GM21529 (cell line): ENCODE data around the gene ZNF423.

ENCODE experiments used
- ATAC-seq: cut with Tn5 transposase; IDR thresholded peaks from one replicate; pipeline ENCODE4 v1.9.1; 2021; ENCODE audit not compliant: unreplicated experiment

Gene ZNF423

GRCh38 chr16:49502136-49502881, 353.6 kb downstream of the ZNF423 start:
- ATAC-seq, result no peak

DNA sequence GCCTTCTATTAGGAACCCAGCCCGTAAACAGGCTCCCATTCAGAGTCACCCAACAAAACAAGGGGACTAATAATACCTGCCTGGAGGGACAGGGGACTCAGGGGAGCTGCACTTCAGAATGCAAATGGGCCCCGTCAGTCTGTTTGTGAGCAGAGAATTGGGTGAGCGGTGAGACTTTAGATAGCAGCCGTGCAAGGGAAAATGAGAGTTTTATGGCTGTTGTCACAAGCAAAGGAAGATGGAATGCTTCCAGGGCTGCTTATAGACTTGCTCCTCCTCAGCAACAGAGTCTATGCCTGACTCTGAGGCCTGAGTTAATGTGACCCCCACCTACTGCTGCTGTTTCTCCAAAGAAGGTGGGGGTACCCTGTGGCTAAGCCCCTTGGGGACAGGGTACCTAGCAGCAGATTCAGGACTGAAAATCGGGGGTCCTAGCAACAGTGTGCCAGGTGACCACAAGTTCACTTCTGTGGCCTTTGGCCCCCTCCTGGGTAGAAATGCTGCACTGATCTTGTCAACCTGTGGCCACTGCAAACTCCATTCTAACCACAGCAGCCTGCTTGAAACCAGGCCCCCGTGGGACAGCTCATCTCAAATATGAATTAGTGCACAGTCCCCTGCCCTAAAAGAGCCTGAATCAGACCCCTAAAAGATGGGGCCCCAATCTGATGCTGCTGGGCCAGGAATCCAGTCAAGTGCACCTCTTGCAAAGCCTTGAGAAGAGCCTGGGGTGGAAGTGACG, 355.9 kb downstream of the ZNF423 start:
- no peak for ATAC-seq

DNA sequence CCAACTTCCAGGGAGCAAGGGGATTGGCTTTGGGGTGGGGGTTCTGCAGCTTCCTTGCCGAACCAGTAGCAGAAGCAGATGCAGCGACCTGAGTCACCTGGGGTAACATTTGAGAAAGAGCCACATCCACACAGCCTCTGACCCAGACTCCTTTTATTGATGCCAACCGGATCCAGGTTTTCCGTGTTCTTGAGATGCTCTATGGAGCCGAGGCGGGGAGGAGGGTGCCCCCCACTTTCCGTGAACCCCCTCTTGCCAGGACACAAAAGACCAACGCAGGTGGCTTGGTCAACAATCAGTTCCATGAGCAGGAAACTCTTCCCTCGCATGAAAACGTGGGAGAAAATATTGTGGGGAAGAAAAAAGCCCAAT, 356.5 kb downstream of the ZNF423 start:
- ATAC-seq, result no peak

DNA sequence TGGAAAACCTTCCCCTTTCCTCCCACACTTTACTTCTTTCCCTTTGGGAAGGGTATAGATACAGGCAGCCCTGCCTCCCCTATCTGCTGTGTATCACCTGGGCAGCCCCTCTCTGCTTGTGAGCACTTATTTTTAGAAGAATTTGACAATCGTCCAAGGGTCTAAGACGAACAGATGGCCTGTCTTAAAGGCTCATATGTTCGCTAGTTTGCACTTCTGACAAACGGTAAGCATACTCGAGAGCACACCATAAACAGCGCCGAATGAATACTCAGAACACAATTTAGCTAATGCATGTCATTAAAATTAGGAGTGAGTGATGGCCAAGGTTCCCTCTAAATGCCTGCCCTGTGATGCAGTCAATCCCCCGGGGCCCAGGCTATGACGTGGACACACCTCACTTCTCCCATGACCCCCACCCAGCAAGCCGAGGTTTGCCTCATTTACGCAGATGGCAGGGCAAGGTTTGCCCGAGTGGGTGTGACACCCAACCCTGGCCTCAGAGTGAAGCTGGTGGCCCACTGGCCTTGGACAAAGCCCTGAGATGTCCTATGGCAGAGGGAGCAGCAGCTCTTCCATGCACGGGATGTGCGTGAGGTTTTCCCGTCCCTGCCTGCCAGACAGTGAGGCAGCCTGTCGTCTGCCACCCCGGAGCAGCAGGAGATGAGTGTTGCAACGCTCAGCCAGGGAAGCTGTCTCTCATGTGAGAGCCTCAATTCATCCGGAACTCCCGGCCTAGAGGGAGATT, 357.1 kb downstream of the ZNF423 start:
- no peak for ATAC-seq

GRCh38 chr16:49498264-49498663, 357.6 kb downstream of the ZNF423 start:
- no peak for ATAC-seq

DNA sequence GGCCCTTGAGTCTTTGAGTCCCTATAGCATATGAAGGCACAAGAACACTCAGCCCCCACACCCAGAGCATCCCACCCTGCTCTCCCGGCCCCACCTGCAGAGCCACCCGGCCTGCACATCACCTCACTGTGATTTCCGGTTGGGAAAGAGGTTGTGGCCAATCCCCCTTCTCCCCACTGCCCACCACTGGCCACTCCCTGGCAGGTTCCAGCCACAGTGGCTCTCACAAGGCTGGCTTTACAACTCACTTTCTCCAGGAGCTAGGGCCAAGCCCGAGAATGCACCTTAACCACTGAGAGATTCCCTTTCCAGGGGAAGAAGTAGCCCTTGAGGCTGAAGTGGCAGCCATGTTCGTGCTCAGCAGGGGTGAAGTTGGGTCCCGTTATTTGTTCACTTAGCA, 358.4 kb downstream of the ZNF423 start:
- ATAC-seq, result no peak

GRCh38 chr16:49496656-49497055, 359.3 kb downstream of the ZNF423 start:
- no peak for ATAC-seq

- no peak for ATAC-seq
Measured at GRCh38 chr16:49495596-49496355, 360.1 kb downstream of the ZNF423 start.

- no peak for ATAC-seq
Measured at GRCh38 chr16:49494891-49495566, 360.9 kb downstream of the ZNF423 start.

DNA sequence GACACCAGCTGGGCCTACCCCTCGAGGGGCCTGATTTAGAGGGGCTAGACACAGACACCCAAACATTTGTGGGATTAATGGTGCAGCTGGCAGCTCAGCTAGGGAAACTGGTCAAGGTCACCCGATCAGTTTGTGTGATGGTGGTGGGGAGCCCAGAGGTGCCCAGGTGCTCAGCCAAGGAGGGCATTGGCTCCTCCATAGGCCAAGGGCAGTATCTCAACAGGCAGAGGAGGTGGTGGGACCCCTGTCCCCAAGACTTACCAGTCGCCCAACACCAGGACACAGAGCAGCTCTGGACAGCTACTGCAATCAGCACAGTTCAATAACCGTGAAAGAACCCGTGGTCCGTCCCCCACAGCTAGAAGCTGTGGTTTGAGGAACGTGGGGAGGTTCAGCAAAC, 361.4 kb downstream of the ZNF423 start:
- no peak for ATAC-seq

DNA sequence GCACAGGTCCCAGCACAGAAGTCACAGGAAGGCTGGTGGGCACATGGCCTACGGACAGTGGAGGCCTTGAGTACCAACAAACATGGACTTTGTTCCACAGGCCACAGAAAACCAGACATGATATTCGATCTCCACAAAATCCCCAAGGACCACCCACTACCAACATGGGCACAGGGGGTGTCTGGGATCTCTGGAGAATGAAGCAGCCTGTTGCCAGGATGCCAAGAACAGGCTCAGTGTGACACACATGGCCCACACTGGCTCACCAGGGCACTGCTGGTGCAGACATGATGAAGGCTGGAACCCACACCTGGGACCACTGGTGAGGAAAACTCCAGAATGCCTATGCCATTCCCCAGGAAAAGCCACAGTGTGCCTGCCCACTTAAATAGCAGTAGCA, 362.1 kb downstream of the ZNF423 start:
- no peak for ATAC-seq

DNA sequence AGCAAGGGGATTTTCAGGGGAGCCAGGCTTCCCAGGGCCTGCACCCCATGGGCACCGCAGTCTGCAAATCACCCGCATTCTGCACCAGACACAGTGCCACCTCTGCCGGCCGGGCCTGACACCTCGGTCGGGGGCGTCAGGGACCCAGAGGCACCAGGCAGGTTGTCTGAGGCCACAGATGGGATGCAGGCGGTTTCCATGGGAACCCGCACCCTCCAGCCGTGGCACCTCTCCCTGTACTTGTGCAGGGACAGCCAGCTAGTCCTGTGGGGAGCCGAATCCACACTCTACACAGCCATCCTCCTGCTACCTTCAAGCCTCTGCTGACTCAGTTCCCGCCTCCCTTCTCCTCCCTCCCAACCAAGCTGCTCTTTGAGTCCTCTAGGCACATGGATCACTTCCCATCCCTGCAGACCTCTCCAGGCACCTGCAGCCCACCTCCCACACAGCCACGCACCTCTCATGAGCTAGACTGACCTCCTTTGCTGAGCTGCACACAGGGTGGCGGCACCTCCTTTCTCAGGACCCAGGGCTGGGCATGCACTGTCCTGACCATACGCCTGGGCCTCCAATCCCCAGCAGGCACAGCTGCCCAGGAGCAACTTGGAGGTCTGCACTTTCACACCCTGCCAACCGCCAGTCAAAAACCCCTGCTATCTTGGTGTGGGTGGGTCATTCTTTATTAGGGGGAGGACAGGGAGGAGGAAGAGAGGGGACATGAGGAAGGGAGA, 362.9 kb downstream of the ZNF423 start:
- ATAC-seq, result no peak

GRCh38 chr16:49491771-49492761, 363.8 kb downstream of the ZNF423 start:
- ATAC-seq, result no peak

DNA sequence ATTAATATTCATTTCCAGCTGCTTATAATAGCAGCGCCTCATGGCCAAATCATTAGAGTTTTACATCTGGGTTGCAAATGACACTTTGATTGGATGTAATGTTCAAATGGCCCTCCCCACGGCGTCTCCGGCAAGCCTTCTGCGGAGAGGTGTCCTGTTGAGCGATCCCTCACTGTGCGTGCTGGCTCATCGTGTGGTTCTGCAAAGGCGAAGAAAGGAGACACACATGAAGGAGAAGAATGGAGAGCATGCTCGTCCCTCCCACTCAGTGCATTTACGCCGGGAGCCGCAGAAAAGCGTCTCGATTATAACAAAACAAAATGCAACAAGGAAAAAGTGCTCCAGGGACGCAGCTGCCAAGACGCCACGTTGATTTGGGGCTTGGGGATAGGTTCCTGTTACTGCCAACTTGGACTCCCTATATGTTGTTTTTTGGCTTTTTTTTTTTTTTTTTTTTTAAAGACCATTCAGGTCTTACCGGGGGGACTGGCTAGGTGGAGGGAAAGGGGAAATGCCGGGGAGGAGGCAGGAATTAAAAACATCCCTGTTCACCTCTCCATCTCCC, 364.7 kb downstream of the ZNF423 start:
- ATAC-seq, result no peak

- no peak for ATAC-seq
Measured at GRCh38 chr16:49490321-49490705, 365.6 kb downstream of the ZNF423 start.

GRCh38 chr16:49489686-49490320, 366.1 kb downstream of the ZNF423 start:
- ATAC-seq, result no peak

GRCh38 chr16:49488740-49489525, 367.0 kb downstream of the ZNF423 start:
- no peak for ATAC-seq
